GM06990 (cell line): ENCODE measurements around the gene MPPED1.

Experiments
- DNase-seq: peaks from one replicate; pipeline ENCODE4 v3.0.0-alpha.2; 2011; ENCODE audit not compliant: insufficient read length; ENCODE audit errors: extremely low read depth
- H3K27me3 ChIP-seq: replicated peaks from 2 replicates; pipeline ENCODE4 v1.6.0; 2011; ENCODE audit warnings: low read length; ENCODE audit not compliant: control insufficient read depth, insufficient read depth
- H3K36me3 ChIP-seq: 2 replicates; pipeline ENCODE4 v1.5.1; 2011; ENCODE audit warnings: low read length; ENCODE audit not compliant: control insufficient read depth, insufficient read depth
- H3K4me3 ChIP-seq: replicated peaks from 2 replicates; pipeline ENCODE4 v1.5.1; 2011; ENCODE audit warnings: low read depth, mild to moderate bottlenecking, control low read depth, low read length
- TF ChIP-seq, protein P1 (sequence below): IDR thresholded peaks from 2 replicates; pipeline ENCODE4 v1.5.1; 2011; ENCODE audit warnings: low read length, control low read depth, mild to moderate bottlenecking, inconsistent platforms; ENCODE audit not compliant: insufficient read depth, poor library complexity, severe bottlenecking

The MPPED1 gene

DNA sequence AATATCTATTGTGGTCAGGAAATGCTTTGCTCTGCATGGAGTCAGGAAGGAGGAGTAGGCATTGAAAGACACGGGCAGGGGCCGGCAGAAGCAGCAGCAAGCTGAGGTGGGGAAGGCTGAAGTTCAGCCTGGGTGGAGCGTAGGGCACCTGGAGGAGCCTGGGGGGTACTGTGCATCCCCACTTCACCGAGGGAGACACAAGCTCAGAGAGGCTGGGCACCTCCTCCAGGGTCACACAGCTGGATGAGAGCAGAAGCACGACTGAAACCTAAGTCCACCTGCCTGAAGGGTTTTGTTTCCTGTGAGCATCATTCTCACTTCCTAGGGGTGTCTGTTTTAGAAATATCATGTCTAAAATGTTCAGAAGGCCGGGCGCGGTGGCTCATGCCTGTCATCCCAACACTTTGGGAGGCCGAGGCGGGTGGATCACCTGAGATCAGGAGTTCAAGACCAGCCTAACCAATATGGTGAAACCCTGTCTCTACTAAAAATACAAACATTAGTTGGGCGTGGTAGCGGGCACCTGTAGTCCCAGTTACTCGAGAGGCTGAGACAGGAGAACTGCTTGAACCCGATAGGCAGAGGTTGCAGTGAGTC is 138.3 kb downstream of the MPPED1 start:
- TF ChIP-seq, protein P1, sequence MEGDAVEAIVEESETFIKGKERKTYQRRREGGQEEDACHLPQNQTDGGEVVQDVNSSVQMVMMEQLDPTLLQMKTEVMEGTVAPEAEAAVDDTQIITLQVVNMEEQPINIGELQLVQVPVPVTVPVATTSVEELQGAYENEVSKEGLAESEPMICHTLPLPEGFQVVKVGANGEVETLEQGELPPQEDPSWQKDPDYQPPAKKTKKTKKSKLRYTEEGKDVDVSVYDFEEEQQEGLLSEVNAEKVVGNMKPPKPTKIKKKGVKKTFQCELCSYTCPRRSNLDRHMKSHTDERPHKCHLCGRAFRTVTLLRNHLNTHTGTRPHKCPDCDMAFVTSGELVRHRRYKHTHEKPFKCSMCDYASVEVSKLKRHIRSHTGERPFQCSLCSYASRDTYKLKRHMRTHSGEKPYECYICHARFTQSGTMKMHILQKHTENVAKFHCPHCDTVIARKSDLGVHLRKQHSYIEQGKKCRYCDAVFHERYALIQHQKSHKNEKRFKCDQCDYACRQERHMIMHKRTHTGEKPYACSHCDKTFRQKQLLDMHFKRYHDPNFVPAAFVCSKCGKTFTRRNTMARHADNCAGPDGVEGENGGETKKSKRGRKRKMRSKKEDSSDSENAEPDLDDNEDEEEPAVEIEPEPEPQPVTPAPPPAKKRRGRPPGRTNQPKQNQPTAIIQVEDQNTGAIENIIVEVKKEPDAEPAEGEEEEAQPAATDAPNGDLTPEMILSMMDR: no peak
- Histone ChIP-seq H3K27me3 (no peaks in the 10 kb centered on the region; the same call in 1 of the 2 replicates), H3K4me3 (no peak overlapping the region), H3K36me3 (no peaks in the 10 kb centered on the region)
- no peak for DNase-seq

DNA sequence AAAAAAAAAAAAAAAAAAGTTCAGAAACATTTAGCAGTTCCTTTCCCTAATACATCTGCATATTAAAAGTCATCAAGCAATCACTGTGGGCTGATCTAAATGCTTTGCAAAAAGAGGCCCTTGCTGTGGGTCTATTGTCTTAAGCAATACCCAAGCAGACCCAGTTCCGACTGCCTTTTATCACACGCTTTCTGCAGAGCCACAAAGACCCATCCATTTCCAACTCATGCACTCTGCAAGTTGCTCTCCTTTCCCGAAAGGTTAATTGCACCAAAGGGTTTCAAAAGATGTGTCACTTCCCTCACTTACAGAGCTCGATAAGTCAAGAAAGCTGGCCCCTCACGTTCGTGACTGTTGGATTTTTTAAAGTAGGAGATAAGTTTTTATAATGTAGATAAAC is 138.9 kb downstream of the MPPED1 start:
- H3K4me3 ChIP-seq: no peak overlapping the region
- DNase-seq: no peak
- TF ChIP-seq, protein P1: no peak
- no peaks in the 10 kb centered on the region for H3K36me3 ChIP-seq
- no peaks in the 10 kb centered on the region; the same call in 1 of the 2 replicates for H3K27me3 ChIP-seq

DNA sequence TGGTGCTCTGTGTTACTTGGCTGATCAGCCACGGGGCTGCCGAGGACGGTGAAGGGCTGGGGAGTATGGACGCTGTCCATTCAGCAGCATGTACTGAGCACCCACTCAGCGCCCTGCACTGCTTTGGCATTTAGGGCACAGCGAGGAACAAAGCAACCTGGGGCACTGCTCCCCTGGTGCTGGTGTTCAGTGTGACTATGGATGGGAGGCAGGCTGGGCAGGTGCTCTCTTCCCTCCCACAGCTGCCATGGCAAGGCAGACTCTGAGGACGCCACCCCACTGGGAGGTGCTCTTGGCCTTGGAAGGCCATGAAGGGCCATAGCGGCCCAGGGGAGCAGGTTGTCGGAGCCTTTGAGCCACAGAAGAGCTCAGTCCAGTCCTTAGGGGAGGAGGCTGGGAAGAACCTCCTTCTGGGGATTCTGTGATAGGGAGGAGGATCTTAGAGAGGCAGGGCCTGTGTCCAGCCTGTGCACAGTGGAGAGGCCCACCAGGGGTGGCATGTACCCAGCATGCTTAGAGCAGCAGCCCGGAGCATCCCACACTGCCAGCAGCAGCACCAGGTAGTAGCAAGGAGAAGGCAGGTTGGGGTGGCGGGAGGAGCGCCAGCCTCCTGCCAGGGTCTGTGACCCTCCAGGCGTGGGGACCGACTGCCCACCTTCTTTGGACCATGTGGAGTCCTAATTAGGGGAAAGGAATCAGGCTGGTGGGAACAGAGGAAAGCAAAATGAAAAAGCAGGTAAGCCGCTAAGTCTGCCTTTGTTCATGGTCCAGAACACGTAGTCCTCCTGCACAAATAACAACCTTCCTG is 141.8 kb downstream of the MPPED1 start:
- TF ChIP-seq, protein P1: no peak
- Histone ChIP-seq H3K27me3 (no peaks in the 10 kb centered on the region; the same call in 1 of the 2 replicates), H3K4me3 (no peak overlapping the region), H3K36me3 (no peaks in the 10 kb centered on the region)
- DNase-seq: no peak

DNA sequence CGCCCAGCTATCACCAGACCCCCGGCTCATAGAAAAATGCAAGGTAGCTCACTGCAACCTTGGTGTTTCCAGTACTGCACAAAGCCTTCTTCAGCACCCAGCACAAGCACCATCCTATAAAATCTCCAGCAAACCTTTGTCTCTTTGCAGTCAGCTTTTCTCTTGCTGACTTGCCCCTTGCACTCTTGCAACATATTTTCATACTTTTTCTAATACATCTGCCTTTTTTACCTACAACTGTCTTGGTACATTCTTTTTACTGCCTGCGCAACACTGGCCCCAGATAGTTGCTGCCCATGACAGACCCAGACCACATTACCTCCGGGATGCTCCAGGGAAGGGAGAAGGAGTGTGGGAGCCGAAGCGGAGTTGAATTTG is 142.4 kb downstream of the MPPED1 start:
- H3K27me3 ChIP-seq: no peaks in the 10 kb centered on the region; the same call in 1 of the 2 replicates
- H3K36me3 ChIP-seq: no peaks in the 10 kb centered on the region
- TF ChIP-seq, protein P1: no peak
- no peak for DNase-seq
- H3K4me3 ChIP-seq: no peak overlapping the region

DNA sequence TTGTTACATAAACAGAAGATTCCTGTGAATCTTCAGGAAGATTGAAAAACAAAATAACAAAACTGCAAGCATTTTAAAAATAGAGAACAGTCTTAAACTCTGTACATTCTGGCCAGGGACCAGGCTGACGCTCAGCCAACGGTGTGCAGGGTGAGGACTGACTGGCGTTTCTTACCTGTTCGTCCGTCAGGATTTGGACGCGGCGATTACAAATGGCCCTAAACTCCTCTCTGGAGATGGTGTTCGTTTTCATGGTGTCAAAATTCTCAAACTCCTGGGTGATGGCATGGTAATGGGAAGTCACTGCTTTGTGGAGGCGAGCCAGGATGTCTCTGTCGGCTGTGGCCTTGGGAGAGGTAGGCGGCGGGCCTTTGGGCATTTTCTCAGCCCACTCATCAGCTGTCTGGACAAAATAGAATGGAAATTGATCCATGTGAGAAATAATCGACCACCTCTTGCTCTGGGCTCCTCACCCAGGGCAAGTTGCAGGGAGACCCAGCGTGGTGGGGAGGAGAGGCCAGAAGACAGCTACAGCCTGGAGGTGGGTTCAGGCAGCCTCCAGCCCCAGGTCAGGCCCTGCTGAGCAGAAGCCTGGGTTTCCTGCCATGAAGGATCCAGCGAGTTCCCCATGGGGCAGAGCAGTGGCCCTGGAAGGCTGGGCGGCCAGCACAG is 143.0 kb downstream of the MPPED1 start:
- no peak overlapping the region for H3K4me3 ChIP-seq
- H3K36me3 ChIP-seq: no peaks in the 10 kb centered on the region
- DNase-seq: no peak
- TF ChIP-seq, protein P1: no peak
- H3K27me3 ChIP-seq: no peaks in the 10 kb centered on the region; the same call in 1 of the 2 replicates
